ENCODE data around the gene CS. TPM values are rescaled to one million over a fixed set of nuclear protein-coding genes. Genes with fewer than 3 reads are reported as not detected.

Gene CS
- total and polyA plus RNA-seq, 2 of the 4 experiments (the other 2 are of a cell fraction), result 139 to 146 TPM

GRCh38 chr12:56341616-56342015, 41.5 kb upstream of the CS start:
- H2BK5ac ChIP-seq (ENCODE audit: low read depth, low read length, poor library complexity, severe bottlenecking), result no peak overlapping the region
- no peak overlapping the region for H3K18ac ChIP-seq (ENCODE audit: low read depth, low read length)
- H3K9me1 ChIP-seq (ENCODE audit: insufficient read depth, low read length), result peaks cover 5% of the 10 kb centered on the region; the same call in 1 of the 2 replicates
- intact Hi-C loops (cut with micrococcal nuclease), result no loop called here
- no peak overlapping the region for H3K9ac ChIP-seq (ENCODE audit: low read depth, low read length)
- BruUV-seq (replicated peaks), result no TSS peak
- ChIA-PET POLR2A (ENCODE audit: unreplicated experiment) (no interaction called here), CTCF (interaction anchor here (0.9 to 1.1 kb wide), 2 partner anchors 11 to 122 kb away, joined by 3 to 6 read pairs; no protein-coding TSS in a partner anchor)
- H3K23ac ChIP-seq (ENCODE audit: low read depth, low read length), result no peak overlapping the region
- no peak overlapping the region for H3K14ac ChIP-seq (replicated peaks; ENCODE audit: low read depth, low read length)
- H3K27me3 ChIP-seq (ENCODE audit: control insufficient read depth, insufficient read depth, low read length), result no peaks in the 10 kb centered on the region
- WGBS, 2 experiments (ENCODE audit: extremely low coverage in 2 of 2, insufficient read length in 1 of 2), result no CpG with 5 or more reads among the region's 1 CpG
- H2BK120ac ChIP-seq (ENCODE audit: low read depth, low read length), result no peak overlapping the region
- H4K5ac ChIP-seq (ENCODE audit: low read depth, low read length), result no peak overlapping the region
- peaks cover 0 to 4% of the 10 kb centered on the region in 2 experiments; a peak in 1 of 4 replicates for H3K79me1 ChIP-seq (ENCODE audit: low read depth in 1 of 2, low read length in 2 of 2)
- no peak overlapping the region for H2AK9ac ChIP-seq (replicated peaks; ENCODE audit: low read depth, low read length, poor library complexity)
- ATAC-seq (ENCODE audit: low read depth), result no peak
- H3K56ac ChIP-seq (ENCODE audit: extremely low read depth, insufficient read depth, low read length), result no peak overlapping the region
- no peaks in the 10 kb centered on the region; the same call in 1 of the 2 replicates for H4K20me1 ChIP-seq (ENCODE audit: insufficient read depth, low read length)
- dilution Hi-C loops (cut with HindIII; ENCODE audit: low sequenced_read_pairs, unreplicated experiment), result no loop called here
- no peak overlapping the region for H3K4me2 ChIP-seq (ENCODE audit: low read depth, low read length)
- H3K4me3 ChIP-seq (ENCODE audit: insufficient read depth, low read depth, low read length), result no peak overlapping the region
- H3K27ac ChIP-seq (ENCODE audit: insufficient read depth, low read length), result no peak overlapping the region
- TF ChIP-seq RCOR1 (IDR thresholded peaks at IDR 0.05; ENCODE audit: insufficient replicate concordance, low read length) (no peak), BHLHE40 (IDR thresholded peaks at IDR 0.05; ENCODE audit: low read depth, low read length) (no peak), MAFK (IDR thresholded peaks at IDR 0.05; ENCODE audit: low read depth, low read length) (no peak), SMC3 (IDR thresholded peaks at IDR 0.05; ENCODE audit: low read depth, low read length) (no peak), NFE2L2 (IDR thresholded peaks at IDR 0.05; ENCODE audit: low read depth, low read length) (no peak), MXI1 (IDR thresholded peaks at IDR 0.05; ENCODE audit: borderline replicate concordance, low read depth, low read length) (no peak), ELK1 (IDR thresholded peaks at IDR 0.05; ENCODE audit: borderline replicate concordance, low read depth, low read length) (no peak), POLR2A (IDR thresholded peaks at IDR 0.05; ENCODE audit: low read depth, low read length) (no peak), MAZ (IDR thresholded peaks at IDR 0.05; ENCODE audit: borderline replicate concordance, low read depth, low read length) (no peak), RAD21 (IDR thresholded peaks at IDR 0.05; ENCODE audit: low read length) (no peak), CTCF (conservative IDR thresholded peaks at IDR 0.05; ENCODE audit: low read depth, low read length) (no peak), CEBPB (IDR thresholded peaks at IDR 0.05; ENCODE audit: low read depth, low read length) (no peak), CHD1 (IDR thresholded peaks at IDR 0.05; ENCODE audit: low read depth, low read length) (no peak), RFX5 (IDR thresholded peaks at IDR 0.05; ENCODE audit: low read depth, low read length) (no peak), USF2 (IDR thresholded peaks at IDR 0.05; ENCODE audit: low read depth, low read length) (no peak), FOS (IDR thresholded peaks at IDR 0.05; ENCODE audit: low read depth, low read length) (no peak)
- no peak overlapping the region for H2AK5ac ChIP-seq (ENCODE audit: low read depth, low read length)
- no peak overlapping the region for H4K8ac ChIP-seq (ENCODE audit: low read depth in 2 of 2, low read length in 2 of 2)
- H4K91ac ChIP-seq (ENCODE audit: insufficient read depth, low read depth, low read length), result no peak overlapping the region
- H2BK20ac ChIP-seq (ENCODE audit: low read depth, low read length), result no peak overlapping the region
- DNase-seq, result no peak
- H3K4ac ChIP-seq (ENCODE audit: low read depth, low read length), result no peak overlapping the region
- H2AFZ ChIP-seq (replicated peaks; ENCODE audit: low read length, poor library complexity), result no peak overlapping the region
- no peak overlapping the region for H2BK15ac ChIP-seq (ENCODE audit: low read depth, low read length)
- peaks cover 40% of the 10 kb centered on the region for H3K36me3 ChIP-seq (ENCODE audit: control insufficient read depth, insufficient read depth, low read length)
- no peaks in the 10 kb centered on the region for H3K9me3 ChIP-seq (ENCODE audit: control insufficient read depth, insufficient read depth, low read length)
- H3K4me1 ChIP-seq (ENCODE audit: control insufficient read depth, insufficient read depth, low read length), result no peaks in the 10 kb centered on the region
- in situ Hi-C loops (cut with MboI; ENCODE audit: low sequenced_read_pairs), result no loop called here
